ENCODE results near the gene CCDC188. TPM values are rescaled to one million over a fixed set of nuclear protein-coding genes. Genes with fewer than 3 reads are reported as not detected.

CCDC188 gene
- total RNA-seq, 1 experiment from 2014 or later: not detected

- Histone ChIP-seq H3K4me3 (ENCODE audit: insufficient read depth, low read depth, low read length) (peak overlapping the region; percentile 84), H3K36me3 (replicated peaks; ENCODE audit: control insufficient read depth, insufficient read depth, low read length) (peaks cover 9% of the 10 kb centered on the region), H3K27me3 (ENCODE audit: control insufficient read depth, insufficient read depth, low read length) (no peaks in the 10 kb centered on the region)
- DNase-seq: peak; percentile 94
These were observed 19.9 kb downstream of the CCDC188 start for GRCh38 chr22:20130731-20131596.

DNA sequence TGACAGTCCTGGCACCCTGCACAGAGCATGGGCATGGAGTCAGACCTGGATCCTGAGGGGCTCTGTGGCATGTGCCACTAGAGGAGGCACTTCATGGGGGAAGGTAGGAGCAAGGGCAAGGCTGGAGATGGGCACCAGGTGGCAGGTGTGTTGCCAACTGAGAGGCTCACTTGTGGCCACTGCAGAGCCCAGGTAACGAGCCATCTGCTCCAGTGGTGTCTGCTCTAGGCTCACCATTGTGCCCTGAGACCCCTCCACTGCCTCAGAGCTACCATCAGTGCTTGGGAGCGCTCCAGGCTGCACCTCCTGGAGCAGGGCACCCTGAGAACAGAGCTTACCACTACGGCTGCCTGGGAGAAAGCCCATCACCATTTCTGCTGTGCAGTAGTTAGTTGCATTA is 20.5 kb downstream of the CCDC188 start:
- no peak overlapping the region; the same call in 1 of the 2 replicates for H3K4me3 ChIP-seq (ENCODE audit: insufficient read depth, low read depth, low read length)
- no peak for DNase-seq
- peaks cover 16% of the 10 kb centered on the region for H3K36me3 ChIP-seq (replicated peaks; ENCODE audit: control insufficient read depth, insufficient read depth, low read length)
- H3K27me3 ChIP-seq (ENCODE audit: control insufficient read depth, insufficient read depth, low read length): no peaks in the 10 kb centered on the region

GRCh38 chr22:20129747-20130014 is 21.2 kb downstream of the CCDC188 start:
- peaks cover 22% of the 10 kb centered on the region for H3K36me3 ChIP-seq (replicated peaks; ENCODE audit: control insufficient read depth, insufficient read depth, low read length)

DNA sequence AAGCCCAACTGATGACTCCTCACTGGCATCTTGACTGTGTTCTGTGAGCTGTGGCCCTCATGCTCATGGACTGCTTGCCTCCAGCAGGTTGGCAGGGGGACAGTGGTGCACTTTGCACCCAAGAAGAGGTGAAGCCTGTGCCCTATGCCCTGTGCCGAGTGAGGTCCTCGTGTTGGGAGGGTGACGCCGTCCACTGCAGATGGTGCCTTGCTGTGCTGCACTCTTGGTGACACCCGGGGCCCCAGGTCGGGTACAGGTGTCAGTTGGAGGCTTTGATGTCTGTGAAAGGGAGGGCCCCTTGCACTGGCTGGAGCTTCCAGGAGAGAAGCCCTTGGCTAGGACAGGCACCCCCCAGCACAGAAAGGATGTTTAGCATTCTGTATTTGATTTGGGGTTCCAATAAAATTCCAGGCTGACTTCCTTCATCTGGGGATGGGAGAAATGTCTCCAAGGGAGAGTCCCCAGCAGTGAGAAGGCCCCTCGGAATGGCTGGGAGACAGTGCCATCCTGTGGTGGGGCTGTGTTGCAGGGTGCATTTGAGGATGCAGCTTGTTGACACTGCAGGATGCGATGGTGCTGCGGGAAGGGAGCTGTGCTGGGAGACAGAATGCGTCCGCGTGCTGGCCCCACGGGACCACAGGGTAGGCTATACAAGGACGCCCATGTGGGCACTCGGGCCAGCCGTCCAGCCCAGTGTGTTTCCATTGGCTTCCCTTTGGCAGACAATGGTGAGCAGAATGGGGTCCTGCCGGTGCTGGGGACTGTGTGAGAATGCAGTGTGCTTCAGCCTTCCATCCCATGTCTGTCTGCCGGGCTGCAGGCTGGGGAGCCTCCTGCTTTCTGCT is 21.7 kb downstream of the CCDC188 start:
- H3K27me3 ChIP-seq (ENCODE audit: control insufficient read depth, insufficient read depth, low read length): no peaks in the 10 kb centered on the region
- peak; percentile 88 for DNase-seq
- peaks cover 28% of the 10 kb centered on the region for H3K36me3 ChIP-seq (replicated peaks; ENCODE audit: control insufficient read depth, insufficient read depth, low read length)
- H3K4me3 ChIP-seq (ENCODE audit: insufficient read depth, low read depth, low read length): no peak overlapping the region

More at GRCh38 chr22:20129747-20130014, 21.2 kb downstream of the CCDC188 start:
- DNase-seq: no peak
- H3K27me3 ChIP-seq (ENCODE audit: control insufficient read depth, insufficient read depth, low read length): no peaks in the 10 kb centered on the region
- H3K4me3 ChIP-seq (ENCODE audit: insufficient read depth, low read depth, low read length): no peak overlapping the region

DNA sequence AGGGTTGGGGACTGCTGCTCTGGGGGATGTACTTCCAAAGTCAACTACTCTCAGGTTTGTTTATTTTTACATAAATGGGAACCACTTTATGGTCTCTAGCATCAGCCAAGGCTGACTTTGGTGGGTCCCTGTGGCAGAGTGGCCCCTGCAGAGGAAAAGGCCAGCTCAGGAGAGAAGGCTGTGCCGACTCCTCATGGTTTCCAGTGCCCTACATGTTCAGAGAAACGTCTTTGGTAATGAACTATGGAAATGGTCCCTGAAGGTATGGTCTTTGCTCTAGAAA is 22.3 kb downstream of the CCDC188 start:
- Histone ChIP-seq H3K27me3 (ENCODE audit: control insufficient read depth, insufficient read depth, low read length) (no peaks in the 10 kb centered on the region), H3K36me3 (replicated peaks; ENCODE audit: control insufficient read depth, insufficient read depth, low read length) (peaks cover 32% of the 10 kb centered on the region), H3K4me3 (ENCODE audit: insufficient read depth, low read depth, low read length) (no peak overlapping the region)
- DNase-seq: no peak

- no peak for DNase-seq
- Histone ChIP-seq H3K27me3 (ENCODE audit: control insufficient read depth, insufficient read depth, low read length) (no peaks in the 10 kb centered on the region), H3K4me3 (ENCODE audit: insufficient read depth, low read depth, low read length) (no peak overlapping the region), H3K36me3 (replicated peaks; ENCODE audit: control insufficient read depth, insufficient read depth, low read length) (peaks cover 32% of the 10 kb centered on the region)
These were observed 22.8 kb downstream of the CCDC188 start for GRCh38 chr22:20127869-20128618.

- DNase-seq: no peak
- Histone ChIP-seq H3K27me3 (ENCODE audit: control insufficient read depth, insufficient read depth, low read length) (no peaks in the 10 kb centered on the region), H3K36me3 (replicated peaks; ENCODE audit: control insufficient read depth, insufficient read depth, low read length) (peaks cover 35% of the 10 kb centered on the region), H3K4me3 (ENCODE audit: insufficient read depth, low read depth, low read length) (no peak overlapping the region)
These were observed 23.5 kb downstream of the CCDC188 start for GRCh38 chr22:20127318-20127868.

DNA sequence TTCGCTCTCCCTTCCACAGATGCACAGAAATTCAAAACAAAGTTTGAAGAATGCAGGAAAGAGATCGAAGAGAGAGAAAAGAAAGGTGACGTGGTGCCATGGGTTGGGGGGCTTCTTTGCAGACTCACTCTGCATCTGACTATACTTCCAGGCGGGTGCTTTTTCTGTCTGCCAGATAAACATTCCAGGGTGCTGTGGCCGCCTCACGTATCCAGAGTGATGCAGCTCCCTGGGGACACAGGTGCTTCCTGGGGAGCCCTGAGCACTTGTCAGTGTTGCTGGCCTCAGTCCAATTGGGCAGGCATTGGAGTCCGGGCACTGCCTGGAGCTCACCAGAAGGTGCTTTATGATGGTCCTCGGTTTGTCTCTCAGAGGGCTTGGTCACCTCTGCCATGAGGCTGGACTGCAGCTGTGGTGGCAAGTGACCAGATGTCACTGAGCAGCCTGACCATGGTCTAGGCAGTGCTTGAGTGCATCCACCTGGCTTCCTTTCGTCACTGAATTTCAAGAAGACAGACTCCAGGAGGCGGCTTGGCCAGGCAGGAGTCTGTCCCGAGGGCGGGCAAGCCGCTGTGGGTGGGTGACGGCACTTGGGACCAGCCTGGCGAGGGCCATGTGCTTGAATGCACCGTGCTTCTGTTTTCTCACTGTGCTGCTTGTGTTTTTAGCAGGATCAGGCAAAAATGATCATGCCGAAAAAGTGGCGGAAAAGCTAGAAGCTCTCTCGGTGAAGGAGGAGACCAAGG is 24.4 kb downstream of the CCDC188 start:
- peaks cover 44% of the 10 kb centered on the region for H3K36me3 ChIP-seq (replicated peaks; ENCODE audit: control insufficient read depth, insufficient read depth, low read length)
- H3K4me3 ChIP-seq (ENCODE audit: insufficient read depth, low read depth, low read length): no peak overlapping the region
- H3K27me3 ChIP-seq (ENCODE audit: control insufficient read depth, insufficient read depth, low read length): no peaks in the 10 kb centered on the region
- no peak for DNase-seq

- DNase-seq: no peak
- Histone ChIP-seq H3K36me3 (replicated peaks; ENCODE audit: control insufficient read depth, insufficient read depth, low read length) (peaks cover 47% of the 10 kb centered on the region), H3K27me3 (ENCODE audit: control insufficient read depth, insufficient read depth, low read length) (no peaks in the 10 kb centered on the region), H3K4me3 (ENCODE audit: insufficient read depth, low read depth, low read length) (no peak overlapping the region)
These were observed 25.4 kb downstream of the CCDC188 start for GRCh38 chr22:20125201-20126174.

DNA sequence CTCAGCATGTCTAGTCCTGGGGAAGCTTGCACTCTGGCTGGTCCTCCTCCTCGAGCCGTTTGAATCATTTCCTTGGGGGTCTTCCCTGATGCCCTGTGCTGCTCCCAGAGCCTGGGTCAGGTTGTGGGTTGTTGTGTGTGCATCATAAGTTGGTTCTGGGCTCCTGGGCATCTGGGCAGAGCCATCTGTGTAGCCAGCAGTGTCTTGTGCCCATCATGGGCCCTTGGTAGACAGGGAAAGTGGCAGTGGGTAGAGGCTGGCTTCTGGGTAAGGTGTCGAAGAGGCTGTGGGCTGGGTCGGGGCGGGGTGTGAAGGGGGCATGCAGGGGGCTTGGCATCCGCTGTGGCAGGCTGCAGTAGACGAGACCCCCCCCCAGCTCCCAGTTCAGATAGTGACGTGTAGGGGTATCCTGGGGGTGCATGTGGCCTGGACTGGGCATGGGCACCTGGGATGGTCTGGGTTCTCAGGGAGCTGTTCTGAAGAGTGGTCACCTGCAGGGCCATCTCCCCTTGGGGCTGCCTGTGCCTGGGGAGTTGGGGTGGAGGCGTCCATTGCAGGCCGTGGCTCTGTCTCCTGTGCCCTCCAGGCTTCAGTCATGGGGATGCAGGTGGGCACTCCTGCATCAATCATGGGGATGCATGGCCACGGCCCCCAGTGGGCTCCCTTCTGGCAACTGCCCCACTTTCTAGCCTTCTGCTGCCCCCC is 26.6 kb downstream of the CCDC188 start:
- DNase-seq: no peak
- H3K4me3 ChIP-seq (ENCODE audit: insufficient read depth, low read depth, low read length): no peak overlapping the region
- H3K36me3 ChIP-seq (replicated peaks; ENCODE audit: control insufficient read depth, insufficient read depth, low read length): peaks cover 56% of the 10 kb centered on the region
- H3K27me3 ChIP-seq (ENCODE audit: control insufficient read depth, insufficient read depth, low read length): no peaks in the 10 kb centered on the region

DNA sequence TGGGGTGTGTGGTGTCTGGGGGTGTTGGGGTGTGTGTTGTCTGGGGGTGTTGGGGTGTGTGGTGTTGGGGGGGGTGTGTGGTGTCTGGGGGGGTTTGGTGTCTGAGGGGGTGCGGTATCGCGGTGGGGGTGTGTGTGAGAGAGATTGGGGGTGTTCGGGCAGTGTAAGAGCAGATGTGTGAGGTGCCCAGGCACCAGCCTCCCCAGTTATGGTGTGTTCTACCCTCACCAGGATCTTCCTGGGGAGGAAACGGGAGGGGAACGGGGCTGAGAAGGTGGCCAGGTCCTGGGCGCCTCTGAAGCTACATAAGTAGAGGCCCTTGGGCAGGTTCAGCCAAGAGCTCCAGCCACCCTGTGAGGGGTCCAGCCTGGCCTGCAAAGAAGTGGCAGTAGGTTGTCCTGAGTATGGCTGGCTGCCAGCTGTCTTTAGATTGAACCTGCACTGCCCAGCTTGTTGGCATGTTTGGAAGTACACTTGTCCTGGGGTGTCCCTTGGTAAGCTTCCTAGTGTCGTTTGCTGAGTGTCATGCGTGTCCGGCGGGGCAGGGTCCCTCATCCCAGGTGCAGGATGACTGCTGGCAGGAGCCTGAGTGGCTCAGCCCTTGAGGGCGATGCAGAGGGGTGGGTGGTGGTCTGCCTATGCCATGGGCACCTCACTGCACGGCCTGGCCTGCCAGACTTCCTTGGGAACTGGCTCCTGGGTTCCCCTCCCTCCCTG is 27.3 kb downstream of the CCDC188 start:
- DNase-seq: no peak
- H3K27me3 ChIP-seq (ENCODE audit: control insufficient read depth, insufficient read depth, low read length): no peaks in the 10 kb centered on the region
- no peak overlapping the region for H3K4me3 ChIP-seq (ENCODE audit: insufficient read depth, low read depth, low read length)
- peaks cover 63% of the 10 kb centered on the region for H3K36me3 ChIP-seq (replicated peaks; ENCODE audit: control insufficient read depth, insufficient read depth, low read length)

DNA sequence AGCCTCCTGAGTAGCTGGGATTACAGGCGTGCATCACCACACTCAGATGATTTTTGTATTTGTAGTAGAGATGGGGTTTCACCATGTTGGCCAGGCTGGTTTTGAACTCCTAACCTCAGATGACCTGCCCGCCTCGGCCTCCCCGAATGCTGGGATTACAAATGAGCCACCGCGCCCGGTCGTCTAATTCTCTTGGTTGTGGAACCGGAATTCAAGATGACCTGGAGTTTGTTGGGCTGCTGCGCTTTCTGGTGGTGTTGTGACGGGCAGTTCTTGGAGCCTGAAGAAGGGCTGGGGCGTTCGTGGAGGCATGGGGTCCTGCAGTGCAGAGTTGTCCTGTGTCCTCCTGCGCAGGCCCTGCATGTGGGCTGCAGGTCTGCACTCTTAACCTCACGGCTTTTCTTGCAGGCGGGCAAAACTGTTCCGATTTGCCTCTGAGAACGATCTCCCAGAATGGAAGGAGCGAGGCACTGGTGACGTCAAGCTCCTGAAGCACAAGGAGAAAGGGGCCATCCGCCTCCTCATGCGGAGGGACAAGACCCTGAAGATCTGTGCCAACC is 28.9 kb downstream of the CCDC188 start:
- Histone ChIP-seq H3K36me3 (replicated peaks; ENCODE audit: control insufficient read depth, insufficient read depth, low read length) (peaks cover 62% of the 10 kb centered on the region), H3K4me3 (ENCODE audit: insufficient read depth, low read depth, low read length) (no peak overlapping the region), H3K27me3 (ENCODE audit: control insufficient read depth, insufficient read depth, low read length) (no peaks in the 10 kb centered on the region)
- no peak for DNase-seq
